SK-N-SH (cell line): Measurements from ENCODE around the gene BMAL2. TPM values are rescaled to one million over a fixed set of nuclear protein-coding genes. Genes with fewer than 3 reads are reported as not detected.

Experiments
- CTCF ChIA-PET: fragments of 300-600, 350-600 bp; formaldehyde crosslinking; extraction: SDS; loops from one replicate; lab custom pipeline; 2021; lab: Yijun Ruan, JAX
- POLR2A ChIA-PET: fragments of 350-600 bp; sonication (Branson Sonifier 250); formaldehyde crosslinking; extraction: SDS; loops from one replicate; lab custom pipeline; 2020; ENCODE audit warnings: antibody characterized with exemption, inconsistent platforms; lab: Yijun Ruan, JAX
- DNase-seq: peaks from one replicate; pipeline ENCODE4 v3.0.0; 2012
- H2AFZ ChIP-seq: fragments of 200-600 bp; sonication (generic); 2 replicates; pipeline ENCODE4 v1.8.1; 2016; ENCODE audit warnings: antibody characterized with exemption, mild to moderate bottlenecking, low read depth
- H3F3A ChIP-seq: fragments of 200-600 bp; sonication (generic); replicated peaks from 2 replicates; pipeline ENCODE3; 2016; ENCODE audit warnings: antibody characterized with exemption, mild to moderate bottlenecking; ENCODE audit not compliant: insufficient read depth
- H3K27ac ChIP-seq, 2 experiments: fragments of 200-500 bp in 1 of 2; fragments of 200-600 bp in 1 of 2; sonication (Bioruptor generic) in 1 of 2; sonication (generic), shearing (Covaris generic) in 1 of 2; 2 replicates each; pipeline versions ENCODE4 v1.5.1 to v1.6.1; 2014 to 2016; ENCODE audit warnings: low read depth in 2 of 2, inconsistent platforms in 1 of 2, low read length in 1 of 2, mild to moderate bottlenecking in 1 of 2, mixed read lengths in 1 of 2
- H3K27me3 ChIP-seq: fragments of 200-600 bp; sonication (generic), shearing (Covaris generic); 2 replicates; pipeline ENCODE4 v1.6.1; 2016; ENCODE audit warnings: mixed run types; ENCODE audit not compliant: insufficient read depth
- H3K36me3 ChIP-seq, 2 experiments: fragments of 200-500 bp in 1 of 2; fragments of 200-600 bp in 1 of 2; sonication (Bioruptor generic) in 1 of 2; sonication (generic) in 1 of 2; replicated peaks in 1 of 2; 2 replicates each; pipeline versions ENCODE3 to v1.5.1; 2014 to 2016; ENCODE audit warnings: low read length in 1 of 2, mild to moderate bottlenecking in 1 of 2; ENCODE audit not compliant: insufficient read depth in 2 of 2, control insufficient read depth in 1 of 2
- H3K4me1 ChIP-seq, 2 experiments: fragments of 200-500 bp in 1 of 2; fragments of 200-600 bp in 1 of 2; sonication (Bioruptor generic) in 1 of 2; sonication (generic), shearing (Covaris generic) in 1 of 2; 2 replicates each; pipeline versions ENCODE4 v1.5.1 to v1.6.1; 2014 to 2016; ENCODE audit warnings: low read depth in 1 of 2, low read length in 1 of 2, mixed run types in 1 of 2; ENCODE audit not compliant: insufficient read depth in 2 of 2, control insufficient read depth in 1 of 2
- H3K4me2 ChIP-seq: fragments of 200-600 bp; sonication (generic), shearing (Covaris generic); 2 replicates; pipeline ENCODE4 v1.6.1; 2017; ENCODE audit warnings: mixed run types
- H3K4me3 ChIP-seq, 2 experiments: fragments of 200-500 bp in 1 of 2; fragments of 200-600 bp in 1 of 2; sonication (Bioruptor generic) in 1 of 2; sonication (generic), shearing (Covaris generic) in 1 of 2; 2 replicates each; pipeline versions ENCODE4 v1.5.1 to v1.8.1; 2014 to 2016; ENCODE audit warnings: low read depth in 2 of 2, inconsistent platforms in 1 of 2, low read length in 1 of 2, mild to moderate bottlenecking in 1 of 2, mixed read lengths in 1 of 2, moderate library complexity in 1 of 2
- H3K79me2 ChIP-seq: fragments of 200-600 bp; sonication (generic); 2 replicates; pipeline ENCODE4 v1.8.1; 2017; ENCODE audit warnings: mild to moderate bottlenecking; ENCODE audit not compliant: insufficient read depth
- H3K9ac ChIP-seq: fragments of 200-600 bp; sonication (generic); 2 replicates; pipeline ENCODE4 v1.6.1; 2017; ENCODE audit warnings: mixed run types
- H3K9me2 ChIP-seq: fragments of 200-600 bp; sonication (generic); 2 replicates; pipeline ENCODE4 v1.6.1; 2017; ENCODE audit warnings: mixed run types
- H3K9me3 ChIP-seq: fragments of 200-600 bp; sonication (generic); 2 replicates; pipeline ENCODE4 v1.6.1; 2017; ENCODE audit warnings: mixed run types, mild to moderate bottlenecking, moderate library complexity
- H4K20me1 ChIP-seq: fragments of 200-600 bp; sonication (generic); 2 replicates; pipeline ENCODE4 v1.6.1; 2017; ENCODE audit warnings: mild to moderate bottlenecking, mixed run types; ENCODE audit not compliant: insufficient read depth
- CHD2 ChIP-seq: fragments of 150-350 bp; IDR thresholded peaks from 2 replicates; pipeline ENCODE4 v1.6.1; 2018; ENCODE audit warnings: low read length; ENCODE audit not compliant: partially characterized antibody
- FOSL2 ChIP-seq: IDR thresholded peaks from 2 replicates; pipeline ENCODE4 v1.4.0; 2012; ENCODE audit warnings: low read depth, mild to moderate bottlenecking, moderate library complexity, borderline replicate concordance
- FOXJ3 ChIP-seq: sonication (generic); formaldehyde crosslinking; IDR thresholded peaks from 2 replicates; pipeline ENCODE4 v1.5.1; 2020; ENCODE audit warnings: mild to moderate bottlenecking, missing genetic modification reagents
- JUND ChIP-seq: IDR thresholded peaks from 2 replicates; pipeline ENCODE4 v1.4.0; 2012
- MEF2A ChIP-seq: IDR thresholded peaks from 2 replicates; pipeline ENCODE4 v1.4.0; 2012; ENCODE audit warnings: low read depth, borderline replicate concordance
- NRF1 ChIP-seq: IDR thresholded peaks from 2 replicates; pipeline ENCODE4 v1.6.1; 2012; ENCODE audit warnings: low read depth, mild to moderate bottlenecking, low read length
- PBX3 ChIP-seq: IDR thresholded peaks from 2 replicates; pipeline ENCODE4; 2012
- RFX5 ChIP-seq: IDR thresholded peaks from 2 replicates; pipeline ENCODE4 v1.6.1; 2012; ENCODE audit warnings: mild to moderate bottlenecking, improper control_type of control experiment, low read length
- SIN3A ChIP-seq: IDR thresholded peaks from 2 replicates; pipeline ENCODE4 v1.6.1; 2012; ENCODE audit warnings: low read depth, mild to moderate bottlenecking, low read length, moderate library complexity, borderline replicate concordance
- TCF12 ChIP-seq: IDR thresholded peaks from 2 replicates; pipeline ENCODE4 v1.4.0; 2012
- USF2 ChIP-seq: fragments of 150-350 bp; IDR thresholded peaks from 2 replicates; pipeline ENCODE4 v1.6.1; 2017; ENCODE audit warnings: antibody characterized with exemption, low read length, low read depth, borderline replicate concordance
- WGBS: methylation state at CpG from one replicate; pipeline ENCODE4 v1.1.6; 2017; ENCODE audit warnings: low lambda C conversion rate; 5-methylcytosine and 5-hydroxymethylcytosine counted together
- polyA plus RNA-seq, 3 experiments: library from polyadenylated mRNA; depleted of rRNA; stranded (reverse); fragments of >200 nt; gene quantifications; 2 replicates each; pipeline ENCODE4 v1.2.3, GENCODE V29; 2012
- TF ChIP-seq, protein P1 (sequence below): fragments of 200-600 bp; sonication (generic); IDR thresholded peaks from 2 replicates; pipeline ENCODE4 v1.6.1; 2017; ENCODE audit warnings: antibody characterized with exemption, mild to moderate bottlenecking, moderate library complexity
- TF ChIP-seq, protein P2 (sequence below): IDR thresholded peaks from 2 replicates; pipeline ENCODE4 v1.4.0; 2012; ENCODE audit warnings: low read depth
- TF ChIP-seq, protein P3 (sequence below): IDR thresholded peaks from 2 replicates; pipeline ENCODE4 v1.4.0; 2012; ENCODE audit warnings: low read depth, borderline replicate concordance
- TF ChIP-seq, protein P4 (sequence below): IDR thresholded peaks from 2 replicates; pipeline ENCODE4 v1.6.1; 2012; ENCODE audit warnings: mild to moderate bottlenecking, low read depth, low read length, moderate library complexity
- TF ChIP-seq, protein P5 (sequence below): IDR thresholded peaks from 2 replicates; pipeline ENCODE4 v1.4.0; 2012; ENCODE audit warnings: low read depth, borderline replicate concordance

BMAL2 gene
- polyA plus RNA-seq, 1 of the 3 experiments (the other 2 are of a cell fraction): 6.4 TPM

DNA sequence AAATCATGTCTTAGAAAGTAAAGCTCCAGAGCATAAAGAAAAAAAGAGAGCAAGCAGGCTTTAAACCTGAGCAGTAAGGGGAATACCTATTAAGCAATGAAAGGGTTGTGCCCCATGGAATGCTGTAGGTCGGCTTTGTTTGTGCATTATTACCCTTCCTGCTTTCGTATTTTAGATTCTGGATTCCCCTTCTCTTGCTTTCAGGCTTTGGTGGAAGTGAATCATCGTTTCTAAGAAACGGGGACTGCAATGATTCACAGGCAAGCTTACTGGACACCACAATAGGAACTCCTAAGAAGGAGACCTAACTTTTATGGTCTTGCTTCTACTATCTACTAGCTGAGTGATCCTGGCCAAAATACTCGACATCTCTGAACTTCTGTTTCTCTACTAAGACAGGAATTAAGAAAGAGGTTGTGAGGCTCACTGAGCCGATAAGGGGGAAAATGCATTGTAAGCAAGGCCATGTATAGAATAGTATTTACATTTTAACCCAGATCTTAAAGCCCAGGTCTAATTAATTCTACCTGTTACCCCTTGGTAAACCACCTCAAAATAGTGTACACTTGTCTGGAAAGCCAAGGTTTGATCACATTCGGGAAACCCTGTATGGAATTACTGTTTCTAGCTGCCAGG is 1.2 kb upstream of the BMAL2 start:
- ChIA-PET CTCF (interaction anchor here (0.8 to 2.0 kb wide), 4 partner anchors 11 to 54 kb away, joined by 3 to 5 read pairs (median 4); no protein-coding TSS in a partner anchor), POLR2A (no interaction called here)
- peak overlapping the region; percentile 61 for H3K9ac ChIP-seq
- no peak for DNase-seq
- no peaks in the 10 kb centered on the region for H3K27me3 ChIP-seq
- H3K4me3 ChIP-seq: peak overlapping the region; percentile 12 to 37; a peak in 2 of 4 replicates
- peak overlapping the region; percentile 24 to 86; a peak in 3 of 4 replicates for H3K27ac ChIP-seq
- TF ChIP-seq FOSL2 (peak; percentile 91), CHD2 (no peak), USF2 (no peak), NRF1 (no peak), PBX3 (no peak), FOXJ3 (CRISPR knock-in tag) (no peak), RFX5 (no peak), TCF12 (peak; percentile 26; the same call in 1 of the 2 replicates), SIN3A (no peak), MEF2A (no peak), JUND (peak; percentile 84)
- TF ChIP-seq, protein P1, sequence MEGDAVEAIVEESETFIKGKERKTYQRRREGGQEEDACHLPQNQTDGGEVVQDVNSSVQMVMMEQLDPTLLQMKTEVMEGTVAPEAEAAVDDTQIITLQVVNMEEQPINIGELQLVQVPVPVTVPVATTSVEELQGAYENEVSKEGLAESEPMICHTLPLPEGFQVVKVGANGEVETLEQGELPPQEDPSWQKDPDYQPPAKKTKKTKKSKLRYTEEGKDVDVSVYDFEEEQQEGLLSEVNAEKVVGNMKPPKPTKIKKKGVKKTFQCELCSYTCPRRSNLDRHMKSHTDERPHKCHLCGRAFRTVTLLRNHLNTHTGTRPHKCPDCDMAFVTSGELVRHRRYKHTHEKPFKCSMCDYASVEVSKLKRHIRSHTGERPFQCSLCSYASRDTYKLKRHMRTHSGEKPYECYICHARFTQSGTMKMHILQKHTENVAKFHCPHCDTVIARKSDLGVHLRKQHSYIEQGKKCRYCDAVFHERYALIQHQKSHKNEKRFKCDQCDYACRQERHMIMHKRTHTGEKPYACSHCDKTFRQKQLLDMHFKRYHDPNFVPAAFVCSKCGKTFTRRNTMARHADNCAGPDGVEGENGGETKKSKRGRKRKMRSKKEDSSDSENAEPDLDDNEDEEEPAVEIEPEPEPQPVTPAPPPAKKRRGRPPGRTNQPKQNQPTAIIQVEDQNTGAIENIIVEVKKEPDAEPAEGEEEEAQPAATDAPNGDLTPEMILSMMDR: no peak
- TF ChIP-seq, protein P2, sequence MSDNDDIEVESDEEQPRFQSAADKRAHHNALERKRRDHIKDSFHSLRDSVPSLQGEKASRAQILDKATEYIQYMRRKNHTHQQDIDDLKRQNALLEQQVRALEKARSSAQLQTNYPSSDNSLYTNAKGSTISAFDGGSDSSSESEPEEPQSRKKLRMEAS: no peak
- TF ChIP-seq, protein P3, sequence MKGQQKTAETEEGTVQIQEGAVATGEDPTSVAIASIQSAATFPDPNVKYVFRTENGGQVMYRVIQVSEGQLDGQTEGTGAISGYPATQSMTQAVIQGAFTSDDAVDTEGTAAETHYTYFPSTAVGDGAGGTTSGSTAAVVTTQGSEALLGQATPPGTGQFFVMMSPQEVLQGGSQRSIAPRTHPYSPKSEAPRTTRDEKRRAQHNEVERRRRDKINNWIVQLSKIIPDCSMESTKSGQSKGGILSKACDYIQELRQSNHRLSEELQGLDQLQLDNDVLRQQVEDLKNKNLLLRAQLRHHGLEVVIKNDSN: no peak
- TF ChIP-seq, protein P4, sequence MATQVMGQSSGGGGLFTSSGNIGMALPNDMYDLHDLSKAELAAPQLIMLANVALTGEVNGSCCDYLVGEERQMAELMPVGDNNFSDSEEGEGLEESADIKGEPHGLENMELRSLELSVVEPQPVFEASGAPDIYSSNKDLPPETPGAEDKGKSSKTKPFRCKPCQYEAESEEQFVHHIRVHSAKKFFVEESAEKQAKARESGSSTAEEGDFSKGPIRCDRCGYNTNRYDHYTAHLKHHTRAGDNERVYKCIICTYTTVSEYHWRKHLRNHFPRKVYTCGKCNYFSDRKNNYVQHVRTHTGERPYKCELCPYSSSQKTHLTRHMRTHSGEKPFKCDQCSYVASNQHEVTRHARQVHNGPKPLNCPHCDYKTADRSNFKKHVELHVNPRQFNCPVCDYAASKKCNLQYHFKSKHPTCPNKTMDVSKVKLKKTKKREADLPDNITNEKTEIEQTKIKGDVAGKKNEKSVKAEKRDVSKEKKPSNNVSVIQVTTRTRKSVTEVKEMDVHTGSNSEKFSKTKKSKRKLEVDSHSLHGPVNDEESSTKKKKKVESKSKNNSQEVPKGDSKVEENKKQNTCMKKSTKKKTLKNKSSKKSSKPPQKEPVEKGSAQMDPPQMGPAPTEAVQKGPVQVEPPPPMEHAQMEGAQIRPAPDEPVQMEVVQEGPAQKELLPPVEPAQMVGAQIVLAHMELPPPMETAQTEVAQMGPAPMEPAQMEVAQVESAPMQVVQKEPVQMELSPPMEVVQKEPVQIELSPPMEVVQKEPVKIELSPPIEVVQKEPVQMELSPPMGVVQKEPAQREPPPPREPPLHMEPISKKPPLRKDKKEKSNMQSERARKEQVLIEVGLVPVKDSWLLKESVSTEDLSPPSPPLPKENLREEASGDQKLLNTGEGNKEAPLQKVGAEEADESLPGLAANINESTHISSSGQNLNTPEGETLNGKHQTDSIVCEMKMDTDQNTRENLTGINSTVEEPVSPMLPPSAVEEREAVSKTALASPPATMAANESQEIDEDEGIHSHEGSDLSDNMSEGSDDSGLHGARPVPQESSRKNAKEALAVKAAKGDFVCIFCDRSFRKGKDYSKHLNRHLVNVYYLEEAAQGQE: no peak
- TF ChIP-seq, protein P5, sequence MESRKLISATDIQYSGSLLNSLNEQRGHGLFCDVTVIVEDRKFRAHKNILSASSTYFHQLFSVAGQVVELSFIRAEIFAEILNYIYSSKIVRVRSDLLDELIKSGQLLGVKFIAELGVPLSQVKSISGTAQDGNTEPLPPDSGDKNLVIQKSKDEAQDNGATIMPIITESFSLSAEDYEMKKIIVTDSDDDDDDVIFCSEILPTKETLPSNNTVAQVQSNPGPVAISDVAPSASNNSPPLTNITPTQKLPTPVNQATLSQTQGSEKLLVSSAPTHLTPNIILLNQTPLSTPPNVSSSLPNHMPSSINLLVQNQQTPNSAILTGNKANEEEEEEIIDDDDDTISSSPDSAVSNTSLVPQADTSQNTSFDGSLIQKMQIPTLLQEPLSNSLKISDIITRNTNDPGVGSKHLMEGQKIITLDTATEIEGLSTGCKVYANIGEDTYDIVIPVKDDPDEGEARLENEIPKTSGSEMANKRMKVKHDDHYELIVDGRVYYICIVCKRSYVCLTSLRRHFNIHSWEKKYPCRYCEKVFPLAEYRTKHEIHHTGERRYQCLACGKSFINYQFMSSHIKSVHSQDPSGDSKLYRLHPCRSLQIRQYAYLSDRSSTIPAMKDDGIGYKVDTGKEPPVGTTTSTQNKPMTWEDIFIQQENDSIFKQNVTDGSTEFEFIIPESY: no peak
- H3K4me1 ChIP-seq: peaks cover 6 to 8% of the 10 kb centered on the region in 2 experiments; a peak in 3 of 4 replicates
- H2AFZ ChIP-seq: peak overlapping the region; percentile 99
- peak overlapping the region; percentile 89 for H3K4me2 ChIP-seq
- peaks cover 25% of the 10 kb centered on the region for H3K79me2 ChIP-seq
- H3K36me3 ChIP-seq: peaks cover 5 to 6% of the 10 kb centered on the region in 2 experiments
- peaks cover 11% of the 10 kb centered on the region for H3F3A ChIP-seq
- WGBS: 16% methylated on average over 7 of the region's 7 CpGs
- H4K20me1 ChIP-seq: no peaks in the 10 kb centered on the region
- no peaks in the 10 kb centered on the region for H3K9me2 ChIP-seq
- H3K9me3 ChIP-seq: no peaks in the 10 kb centered on the region
